Stimulated activated CD4-positive, alpha-beta T cell treated with anti-CD3 and anti-CD28 coated beads, Interleukin-12 subunit alpha, Interleukin-12 subunit beta, amount 100 ng/mL, for 24 hours (primary cell): ENCODE results near the gene DCHS1.

Experiments
- DNase-seq, 2 experiments: peaks; one replicate each; pipeline ENCODE4 v3.0.0-alpha.2; 2020; ENCODE audit warnings: low read depth in 2 of 2

DCHS1 gene

GRCh38 chr11:6587360-6587953, 68.2 kb downstream of the DCHS1 start:
- no peak for DNase-seq

GRCh38 chr11:6586434-6587359, 68.9 kb downstream of the DCHS1 start:
- no peak for DNase-seq

- no peak for DNase-seq
Measured at GRCh38 chr11:6584528-6584927, 71.1 kb downstream of the DCHS1 start.

- DNase-seq: no peak
Measured at GRCh38 chr11:6583584-6583983, 72.0 kb downstream of the DCHS1 start.

- DNase-seq: no peak
Measured at GRCh38 chr11:6579681-6580080, 75.9 kb downstream of the DCHS1 start.

GRCh38 chr11:6578134-6578533, 77.5 kb downstream of the DCHS1 start:
- DNase-seq: no peak

- no peak for DNase-seq
Measured at GRCh38 chr11:6576471-6577373, 78.9 kb downstream of the DCHS1 start.

- DNase-seq: no peak
Measured at GRCh38 chr11:6574816-6575715, 80.5 kb downstream of the DCHS1 start.

GRCh38 chr11:6572215-6572614, 83.4 kb downstream of the DCHS1 start:
- no peak for DNase-seq

GRCh38 chr11:6571434-6572008, 84.1 kb downstream of the DCHS1 start:
- no peak for DNase-seq
